ENCODE results near the gene FUS.
A peak's percentile ranks its signal among the peaks of the same experiment; 100 is the strongest.
"Not testable (repeated sequence)": the region's sequence is repeated elsewhere in the genome, so short reads cannot be mapped to it uniquely, and the experiment has no call there.

FUS gene

DNA sequence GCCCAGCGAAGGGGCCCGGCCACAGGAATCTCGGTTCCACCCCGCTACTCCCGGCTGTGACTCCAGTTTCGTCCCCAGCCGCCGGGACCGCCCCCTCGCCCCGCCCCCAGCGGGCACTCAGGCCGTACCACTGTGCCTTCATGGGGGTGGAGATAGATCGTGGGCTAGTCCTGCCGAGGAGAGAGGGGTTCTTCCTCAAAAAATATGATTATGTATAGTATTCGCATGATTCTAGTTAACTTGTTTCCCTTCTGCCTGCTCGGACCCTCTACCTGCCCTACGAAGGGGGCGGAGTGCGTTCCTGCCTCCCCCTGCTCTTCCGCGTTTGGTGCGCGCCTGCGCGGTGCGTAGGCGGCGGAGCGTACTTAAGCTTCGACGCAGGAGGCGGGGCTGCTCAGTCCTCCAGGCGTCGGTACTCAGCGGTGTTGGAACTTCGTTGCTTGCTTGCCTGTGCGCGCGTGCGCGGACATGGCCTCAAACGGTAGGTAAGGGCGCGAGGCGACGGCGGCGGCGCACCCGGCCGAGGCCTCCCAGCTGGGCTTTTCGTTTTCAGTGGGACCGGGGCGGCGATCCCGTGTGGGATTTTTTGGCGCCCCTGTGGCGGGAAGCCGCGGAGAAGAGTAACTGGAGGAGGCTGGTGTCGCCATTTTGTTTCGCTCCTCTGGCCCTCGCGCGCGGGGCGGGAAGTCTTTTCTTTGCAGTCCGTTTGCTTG, at the start of gene FUS:
Gene FUS (plus strand): TSS at position 393 of the 713 bp plus-strand sequence. CDS start 76 bp downstream, at position 469.
- H3K4me1 Mint-ChIP-seq (ENCODE audit: low read depth): peaks cover 55% of the 10 kb centered on the region
- H3K27ac Mint-ChIP-seq: peak within 1 kb of the TSS; percentile 100
- H3K36me3 Mint-ChIP-seq (ENCODE audit: low read depth): peaks cover 53% of the 10 kb centered on the region
- DNase-seq: peak; percentile 95
- no peaks in the 10 kb centered on the region for H3K9me3 Mint-ChIP-seq
- no peaks in the 10 kb centered on the region for H3K27me3 Mint-ChIP-seq
- peak within 1 kb of the TSS; percentile 96 for H3K4me3 Mint-ChIP-seq

DNA sequence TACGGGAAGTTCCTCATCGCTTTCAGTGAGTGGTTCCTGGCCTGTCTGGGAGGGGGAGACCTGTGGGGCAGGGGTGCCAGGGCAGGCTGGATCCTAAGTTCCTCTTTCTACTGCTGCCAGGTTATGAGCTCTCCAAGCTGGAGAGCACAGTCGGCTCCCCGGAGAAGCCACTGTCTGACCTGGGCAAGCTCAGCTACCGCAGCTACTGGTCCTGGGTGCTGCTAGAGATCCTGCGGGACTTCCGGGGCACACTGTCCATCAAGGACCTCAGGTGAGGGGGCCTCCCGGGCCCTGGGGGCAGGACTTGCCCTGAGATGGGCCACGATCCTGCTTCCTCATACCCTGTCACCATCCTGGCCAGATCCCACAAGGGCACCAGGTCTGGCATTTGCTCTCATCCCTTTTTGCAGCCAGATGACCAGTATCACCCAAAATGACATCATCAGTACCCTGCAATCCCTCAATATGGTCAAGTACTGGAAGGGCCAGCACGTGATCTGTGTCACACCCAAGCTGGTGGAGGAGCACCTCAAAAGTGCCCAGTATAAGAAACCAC, 49.5 kb upstream of the FUS start:
- H3K9me3 Mint-ChIP-seq: no peaks in the 10 kb centered on the region
- no peaks in the 10 kb centered on the region for H3K27me3 Mint-ChIP-seq
- H3K4me1 Mint-ChIP-seq (ENCODE audit: low read depth): peaks cover 2% of the 10 kb centered on the region
- no peak overlapping the region for H3K4me3 Mint-ChIP-seq
- no peak for DNase-seq
- no peak overlapping the region for H3K27ac Mint-ChIP-seq
- H3K36me3 Mint-ChIP-seq (ENCODE audit: low read depth): peaks cover 76% of the 10 kb centered on the region

DNA sequence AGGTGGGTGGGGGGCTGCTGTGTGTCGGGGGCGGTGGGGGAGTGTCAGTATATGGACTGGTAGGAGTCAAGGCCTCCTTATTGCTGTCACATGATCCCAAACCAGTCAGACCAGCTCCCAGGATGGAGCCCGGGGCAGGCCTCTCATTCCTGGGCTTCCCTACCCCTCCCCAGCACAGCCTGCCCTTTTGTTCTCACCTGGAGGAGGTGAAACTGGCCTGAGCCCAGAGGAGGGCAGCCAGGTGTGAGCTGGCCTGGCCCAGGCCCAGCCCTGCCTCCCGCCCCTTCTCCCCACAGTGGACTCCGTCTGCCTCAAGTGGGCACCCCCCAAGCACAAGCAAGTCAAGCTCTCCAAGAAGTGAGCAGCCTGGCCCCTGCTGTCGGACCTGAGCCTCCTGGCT, 49.0 kb upstream of the FUS start:
- H3K27ac Mint-ChIP-seq: no peak overlapping the region
- no peak overlapping the region for H3K4me3 Mint-ChIP-seq
- no peaks in the 10 kb centered on the region for H3K9me3 Mint-ChIP-seq
- peaks cover 2% of the 10 kb centered on the region for H3K4me1 Mint-ChIP-seq (ENCODE audit: low read depth)
- DNase-seq: no peak
- H3K36me3 Mint-ChIP-seq (ENCODE audit: low read depth): peaks cover 72% of the 10 kb centered on the region
- H3K27me3 Mint-ChIP-seq: no peaks in the 10 kb centered on the region

DNA sequence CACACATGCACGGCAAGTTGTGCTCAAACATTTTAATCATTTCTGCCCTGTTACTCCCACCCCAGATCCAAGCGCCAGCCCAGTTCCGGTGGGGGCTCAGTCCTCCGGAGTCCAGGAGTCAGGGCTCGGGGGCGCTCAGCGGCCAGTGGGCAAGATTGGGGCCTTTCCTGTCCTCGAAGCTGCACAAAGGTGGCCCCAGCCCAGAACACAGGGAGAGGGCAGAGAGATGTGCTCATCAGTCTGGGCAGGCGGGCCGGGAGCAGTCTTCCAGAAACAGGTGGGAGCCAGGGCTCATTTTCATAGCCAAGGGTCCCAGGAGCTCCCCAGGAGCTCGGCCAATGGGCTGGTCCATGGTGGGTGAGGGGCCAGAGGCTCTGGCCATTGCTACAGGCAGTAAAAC, 48.5 kb upstream of the FUS start:
- H3K27me3 Mint-ChIP-seq: no peaks in the 10 kb centered on the region
- no peak overlapping the region for H3K4me3 Mint-ChIP-seq
- DNase-seq: no peak
- no peak overlapping the region for H3K27ac Mint-ChIP-seq
- H3K9me3 Mint-ChIP-seq: no peaks in the 10 kb centered on the region
- peaks cover 2% of the 10 kb centered on the region for H3K4me1 Mint-ChIP-seq (ENCODE audit: low read depth)
- peaks cover 67% of the 10 kb centered on the region for H3K36me3 Mint-ChIP-seq (ENCODE audit: low read depth)

DNA sequence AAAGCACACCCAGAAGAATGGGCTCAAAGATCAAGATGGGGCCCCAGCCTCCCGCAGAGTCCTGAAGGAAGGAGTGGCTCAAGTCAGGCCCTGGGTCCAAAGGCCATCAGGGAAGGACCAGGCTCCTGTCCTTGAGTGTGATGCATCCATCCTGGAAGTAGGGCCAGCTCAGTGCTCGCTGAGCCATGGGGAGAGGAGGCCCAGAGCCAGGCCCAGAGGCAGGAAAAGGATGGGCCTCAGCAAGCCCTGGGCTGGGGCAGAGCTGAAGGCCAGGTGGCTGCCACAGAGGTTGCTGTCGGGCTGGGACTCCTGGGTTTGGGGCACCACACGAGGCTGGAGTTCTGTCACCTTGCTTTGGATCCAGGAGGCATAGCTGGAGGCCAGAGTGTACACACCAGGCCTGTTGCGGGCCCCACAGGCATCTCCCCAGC, 48.1 kb upstream of the FUS start:
- H3K4me3 Mint-ChIP-seq: no peak overlapping the region
- H3K4me1 Mint-ChIP-seq (ENCODE audit: low read depth): peaks cover 2% of the 10 kb centered on the region
- H3K27ac Mint-ChIP-seq: no peak overlapping the region
- no peak for DNase-seq
- no peaks in the 10 kb centered on the region for H3K9me3 Mint-ChIP-seq
- H3K36me3 Mint-ChIP-seq (ENCODE audit: low read depth): peaks cover 64% of the 10 kb centered on the region
- no peaks in the 10 kb centered on the region for H3K27me3 Mint-ChIP-seq

DNA sequence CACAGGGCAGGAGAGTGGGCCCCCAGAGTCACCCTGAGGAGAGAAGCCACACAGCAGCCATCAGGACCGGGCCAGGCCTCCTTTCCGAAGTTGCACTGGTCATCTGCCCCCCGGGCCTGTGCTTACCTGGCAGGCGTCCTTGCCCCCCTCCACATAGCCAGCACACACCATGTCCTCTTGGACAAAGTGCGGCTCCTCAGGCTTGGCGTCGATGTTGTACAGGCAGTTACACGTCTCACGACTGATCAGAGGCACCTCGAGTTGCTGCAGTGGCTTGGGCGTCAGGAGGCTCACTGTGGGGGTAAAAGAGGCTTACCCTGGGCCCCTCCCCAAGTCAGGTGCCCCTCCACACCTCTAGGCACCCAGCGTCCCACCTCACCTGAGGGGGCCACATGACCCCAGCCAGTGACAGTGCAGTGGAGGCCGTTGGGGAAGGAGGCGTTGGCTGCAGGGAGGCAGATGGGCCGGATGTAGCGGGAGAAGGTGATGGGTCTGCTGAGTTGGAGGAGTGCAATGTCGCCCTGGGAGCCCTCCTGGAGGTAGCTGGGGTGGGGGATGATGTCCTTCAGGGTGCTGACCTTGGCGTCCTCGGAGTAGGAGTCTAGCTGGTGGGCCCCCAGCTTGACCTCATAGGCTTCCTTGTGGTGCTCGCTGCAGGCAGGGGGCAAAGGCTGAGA, 47.5 kb upstream of the FUS start:
- Mint-ChIP-seq H3K27me3 (no peaks in the 10 kb centered on the region), H3K4me3 (no peak overlapping the region), H3K9me3 (no peaks in the 10 kb centered on the region), H3K36me3 (ENCODE audit: low read depth) (peaks cover 58% of the 10 kb centered on the region), H3K27ac (no peak overlapping the region), H3K4me1 (ENCODE audit: low read depth) (peaks cover 2% of the 10 kb centered on the region)
- DNase-seq: no peak

DNA sequence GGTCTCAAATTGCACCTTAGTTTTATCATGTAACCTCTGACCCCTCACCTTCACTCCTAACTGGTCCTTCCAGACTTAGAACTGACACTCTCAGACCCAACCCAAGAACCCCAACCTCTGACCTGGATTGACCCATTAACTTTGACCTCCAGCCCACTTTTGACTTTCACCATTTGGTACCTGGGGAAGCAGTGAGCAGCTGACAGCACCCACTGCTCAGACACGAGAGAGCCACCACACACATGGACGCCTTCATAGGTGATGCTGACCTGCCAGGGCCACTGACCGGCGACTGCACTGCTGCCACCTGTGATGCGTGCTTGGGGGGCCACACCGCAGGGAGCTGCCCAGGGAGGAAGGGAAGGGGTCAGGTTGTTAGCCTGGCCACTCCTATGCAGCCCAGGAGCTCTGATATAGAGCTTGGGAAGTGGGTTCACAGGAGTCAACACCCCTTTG, 46.9 kb upstream of the FUS start:
- H3K27me3 Mint-ChIP-seq: no peaks in the 10 kb centered on the region

DNA sequence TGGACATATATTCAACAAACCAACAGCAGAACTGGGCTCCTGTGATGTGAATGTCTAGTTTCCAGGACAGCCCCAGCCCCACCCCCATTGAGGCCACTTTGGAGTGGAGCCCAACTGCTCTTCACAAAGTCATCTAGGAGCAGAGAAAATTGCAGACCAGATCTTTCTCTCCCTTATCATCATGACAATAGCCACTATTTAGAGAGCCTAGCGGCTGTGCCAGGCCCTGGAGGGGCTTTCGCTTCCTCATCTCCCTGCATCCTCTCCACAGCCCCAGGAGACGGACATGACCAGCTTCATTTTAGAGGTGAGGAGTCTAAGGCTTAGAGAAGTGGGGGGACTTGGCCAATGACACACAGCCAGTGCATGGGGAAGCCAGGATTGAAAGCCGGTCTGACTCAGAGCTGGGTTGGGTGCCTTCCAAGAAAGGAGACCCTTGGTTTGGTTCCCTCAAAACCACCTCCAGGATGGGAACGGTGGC, 45.8 kb upstream of the FUS start:
- Mint-ChIP-seq H3K4me3 (no peak overlapping the region), H3K36me3 (ENCODE audit: low read depth) (peaks cover 43% of the 10 kb centered on the region), H3K4me1 (ENCODE audit: low read depth) (no peaks in the 10 kb centered on the region), H3K27ac (peak overlapping the region; percentile 4), H3K27me3 (no peaks in the 10 kb centered on the region), H3K9me3 (no peaks in the 10 kb centered on the region)
- no peak for DNase-seq

More for the DNA sequence above, 46.9 kb upstream of the FUS start:
- H3K4me1 Mint-ChIP-seq (ENCODE audit: low read depth): peaks cover 2% of the 10 kb centered on the region
- no peaks in the 10 kb centered on the region for H3K9me3 Mint-ChIP-seq
- H3K4me3 Mint-ChIP-seq: no peak overlapping the region
- H3K27ac Mint-ChIP-seq: no peak overlapping the region
- DNase-seq: no peak
- H3K36me3 Mint-ChIP-seq (ENCODE audit: low read depth): peaks cover 52% of the 10 kb centered on the region

DNA sequence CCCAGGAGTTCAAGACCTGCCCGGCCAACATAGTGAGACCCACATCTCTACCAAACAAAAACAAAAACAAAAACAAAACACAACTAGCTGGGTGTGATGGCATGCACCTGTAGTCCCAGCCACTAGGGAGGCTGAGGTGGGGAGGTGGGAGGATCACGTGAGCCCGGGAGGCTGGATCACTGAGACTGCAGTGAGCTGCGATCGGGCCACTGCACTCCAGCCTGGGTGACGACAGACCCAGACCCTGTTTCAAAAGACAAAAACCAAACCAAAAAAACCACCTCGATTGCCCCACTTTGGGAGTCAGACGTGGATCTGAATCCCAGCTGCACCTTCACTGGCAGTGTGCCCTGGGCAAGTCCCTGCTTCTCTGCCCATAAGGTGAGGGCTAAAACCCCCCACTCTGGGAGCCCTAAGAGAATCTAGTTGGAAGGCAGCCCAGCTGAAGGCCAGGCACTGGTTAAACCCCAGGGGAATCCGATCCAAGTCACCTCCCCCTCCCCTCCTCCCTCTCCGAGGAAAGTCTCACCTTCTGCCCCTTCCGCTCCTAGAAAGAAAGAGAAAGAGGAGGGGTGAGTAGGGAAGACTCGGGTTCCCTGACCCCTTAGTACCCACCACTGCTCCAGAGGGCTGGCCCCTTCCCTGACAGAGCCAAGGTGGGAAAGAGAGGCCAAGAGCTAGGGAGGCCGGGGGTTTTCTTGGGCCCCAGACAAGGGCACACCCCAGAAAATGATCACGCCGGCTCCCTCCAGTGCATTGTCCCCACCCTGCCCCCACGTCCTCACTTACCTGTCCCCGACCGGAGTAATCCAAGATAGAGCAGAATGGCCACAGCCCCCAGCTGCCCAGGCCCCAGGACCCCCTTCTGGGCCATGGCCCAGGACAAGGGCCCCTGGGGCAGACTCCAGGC, 45.1 kb upstream of the FUS start:
- Mint-ChIP-seq H3K9me3 (no peaks in the 10 kb centered on the region), H3K36me3 (ENCODE audit: low read depth) (peaks cover 35% of the 10 kb centered on the region), H3K4me1 (ENCODE audit: low read depth) (no peaks in the 10 kb centered on the region), H3K27ac (no peak overlapping the region), H3K4me3 (no peak overlapping the region), H3K27me3 (no peaks in the 10 kb centered on the region)
- no peak for DNase-seq

DNA sequence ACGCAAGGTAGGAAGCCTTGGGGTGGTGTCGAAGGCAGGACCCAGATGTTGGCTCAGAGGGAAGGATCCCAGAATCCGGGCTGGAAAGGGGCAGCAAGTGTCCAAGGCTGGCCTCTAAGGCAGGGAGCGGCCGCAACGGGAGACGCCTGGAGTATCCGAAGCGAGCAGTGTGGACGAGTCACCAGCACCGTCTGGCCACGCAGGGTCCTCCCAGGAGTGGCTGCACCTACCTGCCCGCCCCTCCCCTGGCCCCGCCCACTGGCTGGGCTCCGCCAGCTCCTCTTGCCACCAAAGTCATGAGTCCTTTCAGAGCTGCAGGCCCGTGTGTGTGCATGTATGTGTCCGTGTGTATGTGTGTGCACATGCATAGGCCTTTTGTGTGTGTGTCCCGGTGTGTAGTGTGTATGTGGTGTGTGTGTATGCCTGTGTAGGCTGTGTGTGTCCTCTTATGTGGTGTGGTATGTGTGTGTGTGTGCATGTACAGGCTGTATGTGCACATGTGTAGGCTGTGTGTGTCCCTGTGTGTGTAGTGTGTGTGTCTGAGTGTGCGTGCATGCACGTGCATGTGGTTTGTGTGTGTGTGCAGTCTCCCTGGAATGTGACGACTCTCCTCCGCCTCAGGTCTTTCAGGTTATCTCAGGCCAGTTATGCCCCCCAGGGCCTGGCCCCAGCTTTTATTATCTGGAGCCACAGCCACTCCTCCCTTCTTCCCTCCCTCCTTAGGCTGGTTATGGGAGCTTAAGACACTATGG, 44.2 kb upstream of the FUS start, which contains the start of gene PRSS8:
Gene PRSS8 (minus strand): TSS at position 193 of the 752 bp plus-strand sequence. CDS start 229 bp downstream, outside the sequence.
- peaks cover 28% of the 10 kb centered on the region for H3K36me3 Mint-ChIP-seq (ENCODE audit: low read depth)
- H3K4me3 Mint-ChIP-seq: no peak within 1 kb of the TSS
- H3K4me1 Mint-ChIP-seq (ENCODE audit: low read depth): no peaks in the 10 kb centered on the region
- no peak for DNase-seq
- no peaks in the 10 kb centered on the region for H3K9me3 Mint-ChIP-seq
- H3K27ac Mint-ChIP-seq: no peak within 1 kb of the TSS
- no peaks in the 10 kb centered on the region for H3K27me3 Mint-ChIP-seq

DNA sequence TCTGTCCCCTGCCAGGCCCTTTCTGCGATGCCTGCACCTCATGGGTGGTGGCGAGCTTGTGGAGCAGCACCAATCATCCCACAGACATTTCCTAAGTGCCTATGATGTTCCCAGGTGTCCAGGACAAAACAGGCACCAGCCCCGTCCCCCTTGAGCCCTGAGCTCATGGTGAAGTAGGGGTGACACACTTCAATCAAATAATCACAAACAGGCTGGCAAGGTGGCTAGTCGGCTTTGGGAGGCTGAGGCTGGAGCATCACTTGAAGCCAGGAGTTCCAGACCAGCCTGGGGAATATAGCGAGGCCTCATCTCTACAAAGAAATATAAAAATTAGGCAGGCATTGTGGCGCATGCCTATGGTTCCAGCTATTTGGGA, 43.7 kb upstream of the FUS start:
- peaks cover 23% of the 10 kb centered on the region for H3K36me3 Mint-ChIP-seq (ENCODE audit: low read depth)
- peaks cover under 1% of the 10 kb centered on the region for H3K4me1 Mint-ChIP-seq (ENCODE audit: low read depth)
- H3K4me3 Mint-ChIP-seq: no peak overlapping the region
- H3K27ac Mint-ChIP-seq: no peak overlapping the region
- DNase-seq: no peak
- H3K27me3 Mint-ChIP-seq: no peaks in the 10 kb centered on the region
- no peaks in the 10 kb centered on the region for H3K9me3 Mint-ChIP-seq

DNA sequence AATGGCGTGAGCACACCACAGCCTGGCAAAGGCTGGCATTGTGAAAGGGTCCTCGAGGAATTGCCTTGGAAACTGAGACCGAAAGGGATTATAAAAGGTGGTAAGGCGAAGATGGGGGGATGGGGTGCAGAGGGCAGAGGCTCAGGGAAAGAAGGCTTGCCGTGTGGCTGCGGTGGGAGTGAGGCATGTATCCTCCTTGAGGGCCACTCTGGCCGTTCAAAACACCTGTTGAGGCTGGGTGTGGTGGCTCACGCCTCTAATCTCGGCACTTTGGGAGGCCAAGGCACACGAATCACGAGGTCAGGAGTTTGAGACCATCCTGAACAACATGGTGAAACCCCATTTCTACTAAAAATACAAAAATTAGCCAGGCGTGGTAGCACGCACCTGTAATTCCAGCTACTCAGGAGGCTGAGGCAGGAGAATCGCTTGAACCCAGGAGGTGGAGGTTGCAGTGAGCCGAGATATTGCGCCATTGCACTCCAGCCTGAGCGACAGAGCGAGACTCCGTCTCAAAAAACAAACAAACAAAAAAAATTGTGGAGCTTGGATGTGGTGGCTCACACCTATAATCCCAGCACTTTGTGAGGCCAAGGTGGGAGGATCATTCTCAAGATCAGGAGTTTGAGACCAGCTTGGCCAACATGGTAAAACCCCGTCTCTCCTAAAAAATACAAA, 43.0 kb upstream of the FUS start:
- not testable (repeated sequence) for H3K4me3 Mint-ChIP-seq; H3K9me3 Mint-ChIP-seq; DNase-seq; H3K27ac Mint-ChIP-seq; H3K27me3 Mint-ChIP-seq; H3K4me1 Mint-ChIP-seq (ENCODE audit: low read depth)
- peaks cover 16% of the 10 kb centered on the region for H3K36me3 Mint-ChIP-seq (ENCODE audit: low read depth)
